Neural cell (in vitro differentiated cells): ENCODE results near the gene CACNB2. TPM values are rescaled to one million over a fixed set of nuclear protein-coding genes. Genes with fewer than 3 reads are reported as not detected.

ENCODE experiments used
- H2AFZ ChIP-seq: fragments of 200-600, 300-800 bp; sonication (generic), shearing (Covaris generic); 2 replicates; pipeline ENCODE4 v1.6.0; 2014; ENCODE audit warnings: low read depth, mild to moderate bottlenecking, antibody characterized with exemption, low read length, moderate library complexity
- H3F3A ChIP-seq: fragments of 200-600 bp; shearing (Covaris generic); 2 replicates; pipeline ENCODE4 v1.6.1; 2016; ENCODE audit warnings: mild to moderate bottlenecking, moderate library complexity, mixed read lengths, antibody characterized with exemption, low read length; ENCODE audit not compliant: insufficient read depth, poor library complexity, severe bottlenecking
- H3K27ac ChIP-seq: fragments of 200-600, 300-800 bp; sonication (generic), shearing (Covaris generic); 2 replicates; pipeline ENCODE4 v1.5.1; 2014; ENCODE audit warnings: mild to moderate bottlenecking, low read length, moderate library complexity
- H3K27me3 ChIP-seq: fragments of 300-800, 200-600 bp; sonication (generic), shearing (Covaris generic); 2 replicates; pipeline ENCODE4 v1.6.0; 2014; ENCODE audit warnings: mild to moderate bottlenecking, low read depth, low read length, moderate library complexity; ENCODE audit not compliant: insufficient read depth
- H3K36me3 ChIP-seq: fragments of 300-800, 200-600 bp; sonication (generic), shearing (Covaris generic); 2 replicates; pipeline ENCODE4 v1.5.1; 2014; ENCODE audit warnings: mild to moderate bottlenecking, antibody characterized with exemption, low read length, moderate library complexity; ENCODE audit not compliant: insufficient read depth
- H3K4me2 ChIP-seq: fragments of 300-800, 200-600 bp; sonication (generic), shearing (Covaris generic); 2 replicates; pipeline ENCODE4 v1.6.0; 2014; ENCODE audit warnings: mild to moderate bottlenecking, low read length
- H3K4me3 ChIP-seq: fragments of 300-800, 200-600 bp; sonication (generic), shearing (Covaris generic); 2 replicates; pipeline ENCODE4 v1.5.1; 2014; ENCODE audit warnings: mild to moderate bottlenecking, low read length, moderate library complexity
- H3K79me2 ChIP-seq: fragments of 200-600 bp; shearing (Covaris generic); replicated peaks from 2 replicates; pipeline ENCODE4 v1.6.0; 2014; ENCODE audit warnings: mild to moderate bottlenecking, low read length, moderate library complexity; ENCODE audit not compliant: insufficient read depth
- H3K9ac ChIP-seq: fragments of 300-800, 200-600 bp; sonication (generic), shearing (Covaris generic); 2 replicates; pipeline ENCODE4 v1.6.1; 2016; ENCODE audit warnings: mild to moderate bottlenecking, low read length, mixed read lengths
- H3K9me2 ChIP-seq: fragments of 200-600 bp; shearing (Covaris generic); 2 replicates; pipeline ENCODE4 v1.6.1; 2016; ENCODE audit warnings: mild to moderate bottlenecking, low read length, mixed read lengths; ENCODE audit not compliant: insufficient read depth
- H3K9me3 ChIP-seq: fragments of 200-600, 300-800 bp; sonication (generic), shearing (Covaris generic); 2 replicates; pipeline ENCODE4 v1.6.1; 2016; ENCODE audit warnings: mild to moderate bottlenecking, mixed run types, low read length, moderate library complexity, mixed read lengths
- H4K20me1 ChIP-seq: fragments of 200-600 bp; shearing (Covaris generic); 2 replicates; pipeline ENCODE4 v1.6.1; 2016; ENCODE audit warnings: mild to moderate bottlenecking, mixed run types; ENCODE audit not compliant: insufficient read depth
- CTCF ChIP-seq: fragments of 450-650 bp; IDR thresholded peaks from 2 replicates; pipeline ENCODE4 v1.5.1; 2014; ENCODE audit warnings: antibody characterized with exemption, mild to moderate bottlenecking, moderate library complexity; ENCODE audit not compliant: poor library complexity, severe bottlenecking
- EP300 ChIP-seq: fragments of 450-650 bp; conservative IDR thresholded peaks from 2 replicates; pipeline ENCODE4 v1.6.1; 2014; ENCODE audit warnings: antibody characterized with exemption, mild to moderate bottlenecking, moderate library complexity; ENCODE audit not compliant: poor library complexity, severe bottlenecking
- EZH2 ChIP-seq: fragments of 200-600, 300-800 bp; shearing (Covaris generic), sonication (generic); IDR thresholded peaks from 2 replicates; pipeline ENCODE4 v1.6.1; 2014; ENCODE audit warnings: antibody characterized with exemption, low read length, borderline replicate concordance, mild to moderate bottlenecking; ENCODE audit not compliant: insufficient read depth, poor library complexity, severe bottlenecking
- MXI1 ChIP-seq: fragments of 450-650 bp; conservative IDR thresholded peaks from 2 replicates; pipeline ENCODE4 v1.6.1; 2014; ENCODE audit warnings: antibody characterized with exemption, mild to moderate bottlenecking; ENCODE audit not compliant: poor library complexity, severe bottlenecking
- POLR2AphosphoS5 ChIP-seq: IDR thresholded peaks from 2 replicates; pipeline ENCODE4 v1.6.1; 2012
- RAD21 ChIP-seq: fragments of 450-650 bp; conservative IDR thresholded peaks from 2 replicates; pipeline ENCODE4 v1.6.1; 2014; ENCODE audit warnings: antibody characterized with exemption, mild to moderate bottlenecking, moderate library complexity
- REST ChIP-seq: IDR thresholded peaks from 2 replicates; pipeline ENCODE4 v1.6.1; 2012; ENCODE audit warnings: borderline replicate concordance
- SMC3 ChIP-seq: fragments of 450-650 bp; conservative IDR thresholded peaks from 2 replicates; pipeline ENCODE4 v1.6.1; 2014; ENCODE audit warnings: antibody characterized with exemption, mild to moderate bottlenecking, moderate library complexity; ENCODE audit not compliant: poor library complexity
- TAF1 ChIP-seq: IDR thresholded peaks from 2 replicates; pipeline ENCODE4 v1.6.1; 2012; ENCODE audit warnings: low read depth
- polyA plus RNA-seq: library from polyadenylated mRNA; depleted of rRNA; stranded (reverse); fragments of >200 nt; gene quantifications from 2 replicates; pipeline ENCODE4 v1.2.3, GENCODE V29; 2014

The CACNB2 gene
- polyA plus RNA-seq, 1 donor from 2014 or later: 14.3 TPM

GRCh38 chr10:18479502-18479901, 339.3 kb downstream of the CACNB2 start:
- Histone ChIP-seq H3K4me3 (no peak overlapping the region), H2AFZ (no peak overlapping the region), H3K9ac (no peak overlapping the region), H3K9me3 (no peaks in the 10 kb centered on the region), H3K27me3 (no peaks in the 10 kb centered on the region), H3K79me2 (no peaks in the 10 kb centered on the region), H3K36me3 (no peaks in the 10 kb centered on the region), H3K9me2 (no peaks in the 10 kb centered on the region), H3K27ac (no peak overlapping the region), H3K4me2 (no peak overlapping the region), H4K20me1 (no peaks in the 10 kb centered on the region), H3F3A (no peaks in the 10 kb centered on the region)
- TF ChIP-seq POLR2AphosphoS5: no peak
- TF ChIP-seq SMC3: no peak

DNA sequence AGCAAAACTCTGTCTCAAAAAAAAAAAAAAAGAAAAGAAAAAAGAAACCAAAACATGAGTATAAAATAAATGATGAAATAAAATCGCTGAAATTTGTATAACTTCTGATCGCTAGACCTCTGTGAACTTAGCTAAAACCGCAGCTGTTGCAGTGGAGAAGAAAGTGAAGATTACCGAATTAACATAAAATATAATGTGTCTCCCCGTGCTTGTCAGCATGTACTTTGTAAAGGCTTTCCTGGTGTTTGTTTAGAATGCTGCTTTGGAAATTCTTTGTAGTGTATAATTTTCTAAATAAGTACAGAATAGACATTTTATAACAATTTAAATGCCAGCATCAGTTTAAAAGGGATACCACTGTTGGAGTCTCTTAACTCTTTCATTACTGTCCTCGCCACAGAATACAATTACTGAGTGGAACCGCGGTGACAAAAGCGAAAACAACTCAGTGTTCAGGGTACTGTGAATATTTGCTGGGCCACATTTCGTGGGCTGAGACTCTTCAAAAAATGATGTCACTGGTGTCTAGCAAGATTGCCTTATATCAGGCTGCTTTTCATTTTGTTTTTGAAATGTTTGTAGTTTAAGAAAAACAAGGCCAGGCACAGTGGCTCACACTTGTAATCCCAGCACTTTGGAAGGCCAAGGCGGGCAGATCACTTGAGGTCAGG, 343.4 kb downstream of the CACNB2 start:
- H3K27me3 ChIP-seq: no peaks in the 10 kb centered on the region
- no peaks in the 10 kb centered on the region for H3K36me3 ChIP-seq
- H3K9me3 ChIP-seq: no peaks in the 10 kb centered on the region
- H3F3A ChIP-seq: no peaks in the 10 kb centered on the region
- no peak overlapping the region for H3K27ac ChIP-seq
- no peaks in the 10 kb centered on the region for H3K9me2 ChIP-seq
- no peak overlapping the region for H3K4me2 ChIP-seq
- no peak overlapping the region for H2AFZ ChIP-seq
- no peak overlapping the region for H3K4me3 ChIP-seq
- no peaks in the 10 kb centered on the region for H4K20me1 ChIP-seq
- no peaks in the 10 kb centered on the region for H3K79me2 ChIP-seq
- H3K9ac ChIP-seq: no peak overlapping the region
- no peak for TF ChIP-seq EZH2
- TF ChIP-seq RAD21: no peak
- no peak for TF ChIP-seq MXI1
- no peak for TF ChIP-seq REST
- TF ChIP-seq POLR2AphosphoS5: no peak
- no peak for TF ChIP-seq TAF1
- no peak for TF ChIP-seq EP300

DNA sequence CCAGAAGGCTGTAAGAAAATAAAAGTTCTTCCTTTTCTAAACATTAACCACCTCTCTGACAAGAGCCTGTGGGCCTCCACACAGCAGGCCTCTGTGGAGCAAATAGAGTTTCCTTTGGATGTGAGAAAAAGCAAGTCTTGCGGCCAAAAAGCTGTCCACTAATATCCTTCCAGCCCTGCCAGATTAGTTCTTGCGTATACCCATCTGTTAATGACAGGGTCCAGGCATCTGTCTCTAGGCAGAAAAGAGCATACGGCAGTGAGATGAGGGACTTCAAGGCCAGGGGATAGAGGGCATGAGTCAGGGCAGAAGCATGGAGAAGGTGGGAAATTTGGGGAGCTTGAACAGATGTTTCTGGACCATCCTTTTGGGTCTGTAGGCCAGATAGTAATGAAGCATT, 346.2 kb downstream of the CACNB2 start:
- Histone ChIP-seq H2AFZ (no peak overlapping the region), H3K9me2 (no peaks in the 10 kb centered on the region), H3K79me2 (no peaks in the 10 kb centered on the region), H3K9me3 (no peaks in the 10 kb centered on the region), H3K36me3 (no peaks in the 10 kb centered on the region), H3K4me3 (no peak overlapping the region), H3F3A (no peaks in the 10 kb centered on the region), H3K4me2 (no peak overlapping the region), H4K20me1 (no peaks in the 10 kb centered on the region), H3K9ac (no peak overlapping the region), H3K27me3 (no peaks in the 10 kb centered on the region), H3K27ac (no peak overlapping the region)
- no peak for TF ChIP-seq SMC3
- no peak for TF ChIP-seq CTCF
- TF ChIP-seq EZH2: no peak
- TF ChIP-seq POLR2AphosphoS5: no peak
- no peak for TF ChIP-seq RAD21
- TF ChIP-seq TAF1: no peak
